Fibroblast of lung (primary cell): ENCODE measurements around the gene SKIC3. TPM values are rescaled to one million over a fixed set of nuclear protein-coding genes. Genes with fewer than 3 reads are reported as not detected.

Experiments
- DNase-seq, 2 donors: peaks; one replicate each; pipeline versions ENCODE4 v3.0.0 to v3.0.0-alpha.2; 2010; ENCODE audit warnings: low read depth in 2 of 2
- H2AFZ ChIP-seq: 2 replicates; pipeline ENCODE4 v1.5.1; 2012; ENCODE audit warnings: low read length, control low read depth, inconsistent platforms
- H3K27ac ChIP-seq: 2 replicates; pipeline ENCODE4 v1.5.1; 2011; ENCODE audit warnings: low read length, control low read depth; ENCODE audit not compliant: insufficient read depth
- H3K27me3 ChIP-seq: 2 replicates; pipeline ENCODE4 v1.5.1; 2011; ENCODE audit warnings: mild to moderate bottlenecking, low read length; ENCODE audit not compliant: control insufficient read depth, insufficient read depth
- H3K36me3 ChIP-seq: 2 replicates; pipeline ENCODE4 v1.5.1; 2011; ENCODE audit warnings: low read length; ENCODE audit not compliant: control insufficient read depth, insufficient read depth
- H3K4me1 ChIP-seq: 2 replicates; pipeline ENCODE4 v1.5.1; 2011; ENCODE audit warnings: low read length; ENCODE audit not compliant: control insufficient read depth, insufficient read depth; ENCODE audit errors: extremely low read depth
- H3K4me2 ChIP-seq: 2 replicates; pipeline ENCODE4 v1.5.1; 2011; ENCODE audit warnings: low read length, control low read depth; ENCODE audit not compliant: insufficient read depth; ENCODE audit errors: extremely low read depth
- H3K4me3 ChIP-seq, 4 experiments: fragments of 200-600 bp in 1 of 4; sonication (generic) in 1 of 4; replicated peaks in 1 of 4; 2 replicates each; pipeline ENCODE4 v1.5.1; 2011 to 2016; ENCODE audit warnings: low read length in 4 of 4, low read depth in 3 of 4, mild to moderate bottlenecking in 3 of 4, control low read depth in 2 of 4, inconsistent platforms in 1 of 4, mixed read lengths in 1 of 4; ENCODE audit not compliant: insufficient read depth in 1 of 4; ENCODE audit errors: control extremely low read depth in 1 of 4
- H3K79me2 ChIP-seq: 2 replicates; pipeline ENCODE4 v1.5.1; 2012; ENCODE audit warnings: mild to moderate bottlenecking, low read length, inconsistent platforms; ENCODE audit not compliant: control insufficient read depth, insufficient read depth
- H3K9ac ChIP-seq: 2 replicates; pipeline ENCODE4 v1.5.1; 2011; ENCODE audit warnings: mild to moderate bottlenecking, low read length, control low read depth; ENCODE audit not compliant: insufficient read depth
- H3K9me3 ChIP-seq: 2 replicates; pipeline ENCODE4 v1.5.1; 2012; ENCODE audit warnings: low read depth, low read length; ENCODE audit not compliant: control insufficient read depth, insufficient read depth
- H4K20me1 ChIP-seq: 2 replicates; pipeline ENCODE4 v1.5.1; 2011; ENCODE audit warnings: low read length; ENCODE audit not compliant: control insufficient read depth, insufficient read depth; ENCODE audit errors: extremely low read depth
- CTCF ChIP-seq, 2 donors: IDR thresholded peaks in 1 of 2; conservative IDR thresholded peaks in 1 of 2; 1 replicate in 1 of 2; 2 replicates in 1 of 2; pipeline ENCODE4 v1.5.1; 2011 to 2012; ENCODE audit warnings: low read length in 2 of 2, control low read depth in 1 of 2, inconsistent platforms in 1 of 2, low read depth in 1 of 2, mild to moderate bottlenecking in 1 of 2
- EZH2 ChIP-seq: IDR thresholded peaks from 2 replicates; pipeline ENCODE4 v1.5.1; 2012; ENCODE audit warnings: low read length, control low read depth, mild to moderate bottlenecking; ENCODE audit errors: missing control alignments
- polyA plus RNA-seq, 2 donors: library from polyadenylated mRNA; depleted of rRNA in 1 of 2; stranded (reverse) in 1 of 2; unstranded in 1 of 2; fragments of >200 nt; gene quantifications; 2 replicates each; pipeline ENCODE4 v1.2.1, GENCODE V29; 2011 to 2012; ENCODE audit warnings: missing spikeins in 1 of 2
- total RNA-seq: library from RNA; depleted of rRNA; stranded (reverse); fragments of >200 nt; gene quantifications from 2 replicates; pipeline ENCODE4 v1.2.1, GENCODE V29; 2014

The SKIC3 gene
- total and polyA plus RNA-seq, 2 donors (not counting 1 experiment from before 2014, with no cell fraction given): 105 to 152 TPM

- no peak overlapping the region for H2AFZ ChIP-seq
- no peaks in the 10 kb centered on the region for H4K20me1 ChIP-seq
- H3K36me3 ChIP-seq: peaks cover 5% of the 10 kb centered on the region
- H3K4me3 ChIP-seq: no peak overlapping the region
- no peak for DNase-seq
- H3K79me2 ChIP-seq: no peaks in the 10 kb centered on the region
- no peak overlapping the region for H3K4me2 ChIP-seq
- TF ChIP-seq EZH2 (no peak), CTCF (conservative IDR thresholded peaks at IDR 0.05 in 1 of 2, IDR thresholded peaks at IDR 0.05 in 1 of 2; ENCODE audit: low read depth in 1 of 2, low read length in 2 of 2) (no peak)
- H3K4me1 ChIP-seq: no peaks in the 10 kb centered on the region
- H3K27me3 ChIP-seq: no peaks in the 10 kb centered on the region
- H3K9ac ChIP-seq: no peak overlapping the region
- no peak overlapping the region for H3K27ac ChIP-seq
- no peaks in the 10 kb centered on the region for H3K9me3 ChIP-seq
These were observed 34.6 kb downstream of the SKIC3 start for GRCh38 chr5:95520206-95520605.

- no peaks in the 10 kb centered on the region for H3K79me2 ChIP-seq
- H3K27ac ChIP-seq: no peak overlapping the region
- H4K20me1 ChIP-seq: no peaks in the 10 kb centered on the region
- H3K9me3 ChIP-seq: no peaks in the 10 kb centered on the region
- H3K36me3 ChIP-seq: peaks cover 5% of the 10 kb centered on the region
- no peak overlapping the region for H3K9ac ChIP-seq
- no peaks in the 10 kb centered on the region for H3K27me3 ChIP-seq
- no peak overlapping the region for H2AFZ ChIP-seq
- TF ChIP-seq CTCF (conservative IDR thresholded peaks at IDR 0.05 in 1 of 2, IDR thresholded peaks at IDR 0.05 in 1 of 2; ENCODE audit: low read depth in 1 of 2, low read length in 2 of 2): no peak
- no peak for TF ChIP-seq EZH2
- no peak overlapping the region for H3K4me2 ChIP-seq
- no peak for DNase-seq
- no peak overlapping the region for H3K4me3 ChIP-seq
- H3K4me1 ChIP-seq: no peaks in the 10 kb centered on the region
These were observed 35.1 kb downstream of the SKIC3 start for GRCh38 chr5:95519681-95520080.

- H3K36me3 ChIP-seq: peaks cover 5% of the 10 kb centered on the region
- H3K9me3 ChIP-seq: no peaks in the 10 kb centered on the region
- H3K27ac ChIP-seq: no peak overlapping the region
These were observed 35.6 kb downstream of the SKIC3 start for GRCh38 chr5:95519151-95519550.

More at GRCh38 chr5:95519151-95519550, 35.6 kb downstream of the SKIC3 start:
- TF ChIP-seq EZH2: no peak
- TF ChIP-seq CTCF (conservative IDR thresholded peaks at IDR 0.05 in 1 of 2, IDR thresholded peaks at IDR 0.05 in 1 of 2; ENCODE audit: low read depth in 1 of 2, low read length in 2 of 2): no peak
- no peak for DNase-seq
- no peak overlapping the region for H3K4me3 ChIP-seq
- no peak overlapping the region for H2AFZ ChIP-seq
- H3K27me3 ChIP-seq: no peaks in the 10 kb centered on the region
- H3K9ac ChIP-seq: no peak overlapping the region
- H3K79me2 ChIP-seq: no peaks in the 10 kb centered on the region
- H3K4me2 ChIP-seq: no peak overlapping the region
- no peaks in the 10 kb centered on the region for H3K4me1 ChIP-seq
- H4K20me1 ChIP-seq: no peaks in the 10 kb centered on the region
